HG02938 (cell line): Measurements from ENCODE around the gene RSU1.
"Not testable (repeated sequence)": the region's sequence is repeated elsewhere in the genome, so short reads cannot be mapped to it uniquely, and the experiment has no call there.

Source experiments
- ATAC-seq: cut with Tn5 transposase; IDR thresholded peaks from one replicate; pipeline ENCODE4 v1.9.1; 2021; ENCODE audit warnings: mild to moderate bottlenecking, moderate library complexity; ENCODE audit not compliant: unreplicated experiment

Gene RSU1

GRCh38 chr10:16788125-16788524, 29.1 kb downstream of the RSU1 start:
- no peak for ATAC-seq

DNA sequence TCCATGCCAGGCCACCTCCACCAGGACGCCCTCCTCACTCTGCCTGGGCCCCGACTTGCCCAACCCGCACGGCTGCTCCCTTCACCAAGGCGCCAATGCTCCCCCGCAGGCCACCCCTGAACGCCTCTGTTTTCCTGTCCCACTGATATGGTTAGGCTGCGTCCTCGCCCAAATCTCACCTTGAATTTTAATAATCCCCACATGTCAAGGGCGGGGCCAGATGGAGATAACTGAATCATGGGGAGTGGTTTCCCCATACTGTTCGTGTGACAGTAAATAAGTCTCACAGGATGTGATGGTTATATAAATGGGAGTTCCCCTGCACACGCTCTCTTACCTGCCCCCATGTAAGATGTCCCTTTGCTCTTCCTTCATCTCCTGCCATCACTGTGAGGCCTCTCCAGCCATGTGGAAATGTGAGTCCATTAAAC, 29.8 kb downstream of the RSU1 start:
- ATAC-seq, result peak; percentile 86

- ATAC-seq, result no peak
Observed at GRCh38 chr10:16780338-16780880, 36.8 kb downstream of the RSU1 start.

DNA sequence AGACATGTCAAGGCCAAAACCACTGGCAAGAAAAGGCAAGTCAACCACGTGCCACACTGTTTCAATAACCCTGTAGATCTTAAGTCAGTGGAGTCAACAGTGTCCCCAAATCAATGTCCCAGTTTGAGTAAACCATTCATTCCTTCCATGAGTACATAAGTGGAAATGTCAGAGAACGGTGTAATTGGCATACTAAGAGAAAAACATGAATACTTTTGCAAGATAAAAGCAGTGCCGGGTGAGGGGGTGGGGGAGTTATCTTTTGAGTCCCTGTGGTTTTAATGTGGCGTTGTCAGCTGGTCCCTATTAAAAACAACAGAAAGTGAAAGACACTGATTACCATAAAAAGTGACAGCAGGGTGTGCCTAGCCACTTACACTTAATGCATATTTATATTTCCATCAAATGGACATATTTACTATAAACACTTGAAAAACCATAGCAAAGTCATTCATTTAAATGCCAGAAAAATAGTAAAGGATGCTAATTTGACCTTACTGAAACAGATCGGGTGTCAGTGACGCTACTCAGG, 37.8 kb downstream of the RSU1 start:
- ATAC-seq, result no peak

- ATAC-seq, result no peak
Observed at GRCh38 chr10:16777473-16778370, 39.5 kb downstream of the RSU1 start.

DNA sequence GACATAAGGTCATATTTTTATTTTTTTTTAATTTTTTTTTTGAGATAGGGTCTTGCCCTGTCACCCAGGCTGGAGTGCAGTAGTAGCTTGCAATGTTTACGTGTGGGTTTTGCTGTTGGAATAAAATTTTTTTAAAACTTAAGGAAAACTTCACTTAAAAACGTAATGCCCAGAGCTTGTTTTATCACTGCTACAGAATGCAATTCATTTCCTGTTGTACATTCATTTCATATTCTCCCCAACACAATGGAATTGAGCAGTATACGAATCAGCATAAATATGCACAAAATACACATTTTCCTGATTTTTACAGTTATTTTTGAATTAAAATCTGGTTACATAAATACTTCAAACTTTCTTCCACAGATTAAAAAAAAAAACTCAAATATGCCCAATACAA, 40.3 kb downstream of the RSU1 start:
- no peak for ATAC-seq

DNA sequence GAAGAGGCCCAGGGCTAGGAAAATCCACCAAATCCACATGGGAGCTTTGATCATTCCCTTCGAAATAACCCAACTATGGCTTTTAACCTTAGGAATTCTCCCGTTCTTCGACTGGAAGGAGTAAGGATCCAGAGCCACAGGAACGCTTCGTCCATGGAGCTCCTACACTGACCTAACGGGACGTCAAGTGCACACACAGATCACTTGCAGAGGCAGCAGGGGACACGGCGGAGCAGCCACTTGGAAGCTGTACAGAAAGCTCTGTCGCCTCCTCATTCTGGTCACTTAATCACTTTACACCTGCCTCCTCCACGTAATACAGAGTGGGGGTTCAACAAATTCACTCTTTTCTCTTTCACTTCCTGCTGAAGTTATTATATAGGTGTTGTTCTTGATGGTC, 43.9 kb downstream of the RSU1 start:
- ATAC-seq, result no peak

DNA sequence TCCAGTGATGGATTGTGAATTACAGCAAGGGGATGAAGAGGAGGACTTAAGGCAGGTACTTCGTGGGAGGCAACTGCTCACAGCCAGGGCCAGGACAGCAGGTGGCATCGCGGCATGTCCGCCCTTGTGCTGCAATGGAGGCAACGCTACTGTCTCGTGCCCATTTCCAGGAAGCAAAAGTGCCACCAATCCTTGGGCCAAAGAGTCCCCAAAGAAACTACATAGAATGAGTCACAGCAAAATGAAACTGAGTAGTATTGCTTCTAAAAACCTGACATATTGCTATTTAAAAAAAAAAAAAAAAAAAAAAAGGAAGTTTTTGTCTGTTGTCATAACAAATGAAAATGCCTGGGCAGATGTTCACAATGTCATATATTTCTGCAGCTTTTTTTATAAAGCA, 46.6 kb downstream of the RSU1 start:
- ATAC-seq, result no peak

DNA sequence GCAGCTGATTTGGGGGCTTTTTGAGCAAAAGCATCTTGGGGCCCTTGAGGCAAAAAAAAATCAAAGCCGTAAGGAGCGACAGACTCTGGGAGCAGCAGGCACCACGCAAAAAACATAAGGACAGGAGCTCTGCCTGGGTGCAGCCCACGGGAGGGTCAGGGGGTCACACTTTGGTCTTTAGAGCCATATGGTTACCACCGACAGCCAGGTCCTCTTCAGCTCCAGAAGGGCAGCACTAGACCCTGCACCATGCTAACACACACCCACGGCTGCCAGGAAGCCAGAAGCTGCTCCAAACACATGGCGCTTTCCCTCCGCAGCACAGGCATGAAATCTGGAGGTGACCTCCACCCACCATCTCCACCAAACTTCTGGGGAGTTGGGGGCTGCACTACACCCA, 47.1 kb downstream of the RSU1 start:
- no peak for ATAC-seq

DNA sequence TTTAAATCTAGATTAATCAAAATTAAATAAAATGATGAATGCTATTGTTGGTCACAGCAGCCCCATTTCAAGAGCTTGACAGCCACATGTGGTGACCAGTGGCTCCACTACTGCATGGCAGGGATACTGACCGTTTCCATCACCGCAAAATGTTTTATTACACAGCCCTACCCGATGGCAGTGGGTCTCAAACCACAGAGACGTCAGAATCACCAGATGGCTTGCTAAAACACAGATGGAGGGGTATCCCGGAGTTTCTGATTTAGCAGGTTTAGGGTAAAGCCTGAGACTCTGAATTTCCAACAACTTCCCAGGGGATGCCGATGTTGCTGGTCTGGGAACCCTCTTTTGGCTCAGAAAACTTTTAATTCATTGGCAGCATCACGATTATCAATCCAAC, 47.9 kb downstream of the RSU1 start:
- ATAC-seq, result no peak

DNA sequence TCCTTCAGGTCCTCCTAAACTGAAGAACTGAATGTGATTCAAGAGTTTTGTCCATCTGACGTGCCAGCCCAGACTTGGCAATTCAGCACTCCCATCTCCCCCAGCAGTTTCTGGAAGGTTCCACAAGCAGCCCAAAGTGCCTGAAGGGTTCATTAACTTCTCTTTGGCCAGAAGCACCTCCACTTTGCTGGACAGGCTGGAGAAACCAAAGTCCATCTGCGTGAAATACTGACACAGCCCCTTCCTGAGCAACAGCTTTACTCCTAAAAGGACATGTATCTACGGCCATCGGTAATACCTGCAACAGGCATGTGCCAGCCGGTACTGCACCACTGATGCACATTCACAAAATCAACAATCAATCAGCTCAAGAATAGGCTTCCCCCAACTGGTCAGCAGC, 48.5 kb downstream of the RSU1 start:
- no peak for ATAC-seq

GRCh38 chr10:16765509-16766375, 51.5 kb downstream of the RSU1 start:
- ATAC-seq, result peak; percentile 71

DNA sequence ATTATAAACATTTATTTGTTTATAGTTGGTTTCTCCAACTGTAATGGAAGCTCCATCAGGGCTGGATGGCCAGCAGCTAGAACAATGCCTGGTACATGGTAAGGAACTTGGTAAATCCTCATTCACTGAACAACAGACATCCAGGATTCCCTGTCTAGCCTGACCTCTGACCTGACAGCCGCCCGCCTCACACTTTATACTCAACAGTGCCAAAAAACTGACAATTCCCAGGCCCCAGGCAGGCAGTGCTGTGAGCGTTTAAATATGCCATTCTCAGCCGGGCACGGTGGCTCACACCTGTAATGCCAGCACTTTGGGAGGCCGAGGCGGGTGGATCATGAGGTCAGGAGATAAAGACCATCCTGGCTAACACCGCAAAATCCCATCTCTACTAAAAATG, 55.9 kb downstream of the RSU1 start:
- no peak for ATAC-seq

- ATAC-seq, result no peak
Observed at GRCh38 chr10:16756561-16757221, 60.5 kb downstream of the RSU1 start.

DNA sequence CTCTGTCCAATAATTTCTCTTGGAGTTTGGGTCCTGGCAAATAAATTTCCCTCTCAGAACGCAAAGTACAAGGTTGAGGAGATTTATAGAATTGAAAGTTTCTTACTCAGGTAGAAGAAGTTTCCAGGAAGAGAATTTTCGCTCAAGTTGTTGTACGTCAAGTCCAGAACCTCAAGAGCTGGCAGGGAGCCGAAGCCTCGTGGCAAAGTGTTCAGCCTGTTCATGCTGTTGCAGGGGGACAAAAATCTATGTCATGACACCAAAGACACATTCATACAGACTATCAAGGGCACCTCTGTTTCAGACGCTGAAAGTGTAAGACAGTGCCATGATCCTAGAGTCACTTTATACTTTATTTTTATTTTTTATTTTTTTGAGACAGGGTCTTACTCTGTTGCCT, 62.5 kb downstream of the RSU1 start:
- ATAC-seq, result no peak

GRCh38 chr10:16752849-16753248, 64.4 kb downstream of the RSU1 start:
- ATAC-seq, result not testable (repeated sequence)

GRCh38 chr10:16752099-16752498, 65.1 kb downstream of the RSU1 start:
- no peak for ATAC-seq

DNA sequence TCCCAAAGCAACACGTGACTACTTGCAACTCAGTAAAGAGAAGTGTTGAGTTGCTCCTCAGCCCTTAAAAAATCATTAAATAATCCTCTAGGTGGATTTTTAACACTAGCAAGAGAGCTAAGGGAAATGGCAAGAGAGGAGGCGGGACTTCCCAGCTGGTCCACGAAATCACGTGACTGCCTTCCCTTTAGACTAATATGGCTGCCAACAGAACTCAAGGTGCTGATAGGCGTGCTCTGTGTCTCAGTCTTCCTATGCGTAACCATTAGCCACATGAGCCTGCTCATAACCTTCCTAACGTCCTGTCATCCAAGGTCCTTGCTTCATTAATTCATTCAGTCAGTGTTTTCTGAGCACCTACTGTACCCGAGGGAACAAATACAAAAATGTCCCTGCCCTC, 66.0 kb downstream of the RSU1 start:
- ATAC-seq, result no peak

GRCh38 chr10:16750461-16750860, 66.8 kb downstream of the RSU1 start:
- no peak for ATAC-seq

DNA sequence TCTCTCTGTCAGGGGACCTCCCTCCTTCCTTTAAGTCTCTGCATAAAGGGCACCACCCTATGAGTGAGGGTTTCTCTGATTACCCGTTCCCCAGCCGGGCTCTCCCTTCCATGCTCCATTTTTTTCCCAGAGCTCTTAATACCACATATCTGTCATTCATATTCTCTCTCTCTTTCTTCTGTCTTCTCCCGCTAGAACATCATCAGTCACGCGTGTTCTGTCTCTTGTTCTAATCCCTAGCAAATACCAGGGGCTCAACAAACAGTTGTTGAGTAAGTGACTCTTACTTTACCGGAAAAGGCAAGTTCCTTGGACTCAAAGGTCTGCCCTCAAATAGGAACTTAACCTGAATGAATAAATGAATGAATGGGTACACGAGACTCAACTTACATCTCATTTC, 68.5 kb downstream of the RSU1 start:
- no peak for ATAC-seq

GRCh38 chr10:16746856-16747255, 70.4 kb downstream of the RSU1 start:
- no peak for ATAC-seq
